NT2/D1 (cell line): Measurements from ENCODE around the gene LPP.

ENCODE experiments used
- SUZ12 ChIP-seq: IDR thresholded peaks from 2 replicates; pipeline ENCODE4 v1.6.1; 2011; ENCODE audit not compliant: insufficient read length, insufficient read depth; ENCODE audit errors: extremely low read depth
- YY1 ChIP-seq: IDR thresholded peaks from 2 replicates; pipeline ENCODE4 v1.6.1; 2011; ENCODE audit not compliant: insufficient read length, insufficient read depth
- ZNF274 ChIP-seq: IDR thresholded peaks from 2 replicates; pipeline ENCODE4 v1.6.1; 2011; ENCODE audit warnings: mild to moderate bottlenecking, low read depth, low read length

GRCh38 chr3:188934989-188935388 is 781.0 kb downstream of the LPP start:
- TF ChIP-seq ZNF274 (no peak), SUZ12 (no peak), YY1 (no peak)
